Activated CD4-positive, alpha-beta T cell treated with anti-CD3 and anti-CD28 coated beads, Interleukin-2, amount 50 U/mL, for 16 hours (primary cell): ENCODE data around the gene NCKAP5.
"Not testable (repeated sequence)": the region's sequence is repeated elsewhere in the genome, so short reads cannot be mapped to it uniquely, and the experiment has no call there.

ENCODE experiments used
- DNase-seq: peaks from one replicate; pipeline ENCODE4 v3.0.0-alpha.2; 2020

The NCKAP5 gene

DNA sequence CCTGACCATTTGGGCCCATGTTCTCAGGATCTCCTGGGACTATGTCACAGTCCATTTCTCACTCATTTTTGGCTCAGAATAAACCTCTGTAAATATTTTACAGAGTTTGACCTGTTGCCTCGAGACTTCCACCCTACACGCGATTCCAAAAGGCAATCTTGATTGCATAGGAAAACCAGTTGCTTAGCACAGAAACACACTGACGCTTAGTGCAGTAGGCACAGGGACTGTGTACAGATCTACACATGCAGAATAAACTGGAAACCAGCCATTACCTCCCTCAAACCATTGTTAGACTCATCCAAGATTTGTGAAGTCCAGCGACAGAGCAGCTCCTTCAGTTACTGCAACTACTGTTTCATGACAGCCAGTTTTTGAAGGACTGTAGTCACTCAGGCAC is 73.0 kb downstream of the NCKAP5 start:
- no peak for DNase-seq

GRCh38 chr2:133492719-133493380 is 75.4 kb downstream of the NCKAP5 start:
- DNase-seq: no peak

DNA sequence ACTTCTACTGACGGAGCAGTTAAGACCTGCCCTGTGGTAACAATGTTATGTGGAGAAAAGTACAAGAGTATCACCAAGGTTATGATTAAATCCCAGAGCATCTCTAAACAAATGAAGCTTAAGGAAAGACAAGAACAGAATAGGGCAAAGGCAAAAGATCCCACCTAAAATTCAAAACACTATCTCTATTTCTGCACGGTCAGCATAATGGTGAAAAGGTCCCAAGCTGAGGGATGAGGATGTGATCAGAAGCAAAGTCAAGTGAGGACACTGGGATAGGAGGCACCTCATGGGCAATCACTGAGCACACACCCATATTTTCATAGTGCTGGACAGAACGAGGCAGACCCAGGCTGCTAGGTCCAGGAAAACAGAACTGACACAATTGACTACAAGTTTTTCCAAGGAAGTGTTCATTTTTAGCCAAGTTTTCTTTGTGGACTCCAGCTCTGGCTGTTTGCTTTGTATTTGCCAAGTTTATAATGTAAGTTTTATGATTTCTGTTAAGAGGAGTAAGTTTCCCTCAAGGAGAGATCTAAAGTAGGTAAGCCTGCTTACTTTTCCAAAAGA is 77.8 kb downstream of the NCKAP5 start:
- no peak for DNase-seq

- DNase-seq: no peak
These were observed 78.4 kb downstream of the NCKAP5 start for GRCh38 chr2:133489641-133490410.

GRCh38 chr2:133489146-133489545 is 79.1 kb downstream of the NCKAP5 start:
- no peak for DNase-seq

GRCh38 chr2:133486771-133487191 is 81.5 kb downstream of the NCKAP5 start:
- no peak for DNase-seq

DNA sequence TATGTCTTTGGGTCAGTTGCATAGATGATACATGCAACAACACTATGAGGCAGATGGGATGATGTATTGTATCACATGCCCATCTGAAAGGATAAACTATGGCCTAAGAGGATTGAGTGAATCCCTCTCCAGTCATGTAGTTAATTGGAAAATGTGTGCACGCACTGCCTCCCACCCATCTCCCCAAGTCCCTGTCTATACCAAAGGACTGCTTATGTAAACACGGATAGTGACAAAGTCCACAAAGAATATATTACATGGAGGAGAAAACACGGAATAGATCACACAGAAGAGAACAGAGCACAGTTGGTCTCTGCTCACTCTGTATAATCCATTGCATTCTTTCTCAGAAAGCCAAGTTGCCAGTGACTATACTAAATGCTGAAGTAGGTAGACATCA is 82.4 kb downstream of the NCKAP5 start:
- DNase-seq: no peak

DNA sequence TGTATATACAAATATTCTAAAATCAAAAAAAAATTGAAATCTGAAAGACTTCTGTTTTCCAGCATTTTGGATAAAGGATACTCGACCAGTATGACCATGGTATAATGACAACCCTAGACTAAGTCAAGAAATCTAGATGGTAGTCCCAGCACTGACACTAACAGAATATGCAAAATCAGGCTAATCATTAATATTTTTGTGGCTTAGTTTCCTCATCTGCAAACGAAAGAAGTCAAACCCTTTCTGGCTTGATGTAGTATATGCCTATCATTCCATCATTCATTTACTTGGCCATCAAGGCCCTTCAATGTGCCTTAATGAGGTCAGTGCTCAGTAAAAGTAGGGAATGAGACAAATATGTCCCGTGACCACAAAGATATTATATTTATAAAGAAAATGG is 83.5 kb downstream of the NCKAP5 start:
- no peak for DNase-seq

- no peak for DNase-seq
These were observed 84.2 kb downstream of the NCKAP5 start for GRCh38 chr2:133484106-133484505.

- no peak for DNase-seq
These were observed 85.1 kb downstream of the NCKAP5 start for GRCh38 chr2:133483181-133483580.

- DNase-seq: no peak
These were observed 87.4 kb downstream of the NCKAP5 start for GRCh38 chr2:133480707-133481429.

DNA sequence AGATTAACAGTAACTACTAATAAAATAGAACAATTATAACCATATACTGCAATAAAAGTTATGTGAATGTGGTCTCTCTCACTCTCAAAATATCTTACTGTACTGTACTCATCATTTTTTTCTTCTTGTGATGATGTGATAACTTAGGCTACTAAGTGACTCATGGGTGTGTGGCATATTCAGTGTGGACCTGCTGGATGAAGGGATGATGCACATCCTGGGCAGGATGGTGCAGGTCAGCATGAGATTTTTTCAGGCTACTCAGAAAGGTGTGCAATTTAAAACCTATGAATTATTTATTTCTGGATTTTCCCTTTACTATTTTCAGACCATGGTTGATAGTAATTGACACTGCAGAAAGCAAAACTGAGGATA is 90.7 kb downstream of the NCKAP5 start:
- DNase-seq: no peak

GRCh38 chr2:133476931-133477615 is 91.2 kb downstream of the NCKAP5 start:
- DNase-seq: no peak

GRCh38 chr2:133476286-133476685 is 92.0 kb downstream of the NCKAP5 start:
- DNase-seq: no peak

GRCh38 chr2:133475610-133476009 is 92.7 kb downstream of the NCKAP5 start:
- no peak for DNase-seq

GRCh38 chr2:133470446-133470845 is 97.8 kb downstream of the NCKAP5 start:
- DNase-seq: not testable (repeated sequence)

DNA sequence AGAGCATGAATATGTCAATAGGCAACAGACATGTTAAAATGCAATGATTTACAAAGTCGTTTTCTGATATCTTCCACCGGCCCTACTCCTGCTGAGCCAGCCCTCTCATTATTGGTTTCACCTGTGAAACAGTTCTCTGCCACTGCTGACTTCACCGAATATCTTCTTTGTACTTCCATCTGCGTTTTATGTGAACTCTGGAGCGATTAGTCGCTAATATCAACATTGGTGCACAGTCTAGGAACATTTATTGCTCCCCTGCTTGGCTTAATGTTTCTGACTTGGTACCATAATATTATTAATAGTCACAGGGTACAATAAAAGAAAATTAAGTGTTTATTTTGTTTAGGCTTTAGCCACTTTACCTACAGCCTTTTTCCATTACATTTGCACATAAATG is 105.5 kb downstream of the NCKAP5 start:
- no peak for DNase-seq

DNA sequence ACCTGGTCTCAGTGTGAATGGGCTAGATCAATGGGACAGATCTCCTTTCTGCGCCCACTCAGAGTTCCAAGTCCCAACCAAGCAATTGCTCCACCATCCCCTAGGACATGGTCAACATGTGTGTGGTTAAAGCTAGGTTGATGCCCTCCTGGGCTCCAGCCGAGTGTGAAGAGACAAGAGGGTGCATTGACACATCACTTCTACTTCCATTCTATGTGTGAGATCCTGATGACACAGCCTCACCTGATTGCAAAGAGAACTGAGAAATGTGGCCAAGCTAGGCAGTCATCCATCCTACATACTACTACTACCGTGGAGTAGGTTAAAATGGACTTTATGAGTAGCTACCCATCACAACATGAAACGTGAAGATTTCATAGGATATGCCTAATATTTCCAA is 106.8 kb downstream of the NCKAP5 start:
- DNase-seq: no peak

GRCh38 chr2:133459590-133459989 is 108.7 kb downstream of the NCKAP5 start:
- no peak for DNase-seq

- no peak for DNase-seq
These were observed 110.0 kb downstream of the NCKAP5 start for GRCh38 chr2:133458280-133458679.

- no peak for DNase-seq
These were observed 110.4 kb downstream of the NCKAP5 start for GRCh38 chr2:133457861-133458260.

DNA sequence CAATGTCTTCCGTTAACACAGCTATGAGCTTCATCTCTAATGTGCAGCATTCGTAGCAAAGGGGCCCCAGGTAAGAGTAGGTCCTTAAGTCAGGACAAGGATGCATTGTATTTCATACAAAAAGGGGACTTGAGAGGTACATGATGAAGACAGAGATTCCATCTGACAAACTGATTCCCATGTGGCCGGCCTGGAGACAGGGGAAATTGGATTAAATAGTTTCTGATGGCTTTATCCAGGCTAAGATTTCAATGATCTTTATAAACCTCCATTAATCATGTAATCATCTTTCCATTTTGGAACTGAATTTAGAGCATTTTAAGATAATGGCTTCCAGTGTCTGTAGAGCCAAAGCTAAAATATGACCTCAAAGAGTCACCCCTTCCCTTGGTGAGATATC is 111.3 kb downstream of the NCKAP5 start:
- DNase-seq: no peak

DNA sequence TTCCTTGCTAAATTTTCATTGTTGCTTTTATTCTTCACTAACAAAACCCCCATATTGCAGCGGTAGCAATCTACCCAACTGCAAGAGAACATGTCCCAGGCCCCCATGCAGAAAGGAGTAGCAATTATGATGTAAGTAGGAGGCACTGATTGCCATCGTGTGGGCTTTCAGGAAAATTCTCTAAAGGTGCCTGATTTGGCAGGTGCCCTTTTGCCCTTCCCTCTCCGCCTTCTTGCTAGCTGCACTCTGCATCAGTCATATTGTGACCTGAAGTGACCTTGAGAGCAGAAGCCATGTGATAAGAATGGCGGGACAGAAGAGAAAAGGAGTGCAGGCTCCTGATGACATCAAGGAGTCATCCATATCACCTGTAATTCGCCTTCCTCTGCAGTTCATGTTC is 112.1 kb downstream of the NCKAP5 start:
- DNase-seq: no peak
